Left forelimb (tissue), 1 donor: ENCODE results near the gene SLC25A18.
A peak's percentile ranks its signal among the peaks of the same experiment; 100 is the strongest.
"Not testable (repeated sequence)": the region's sequence is repeated elsewhere in the genome, so short reads cannot be mapped to it uniquely, and the experiment has no call there.

Source experiments
- DNase-seq: peaks from one replicate; pipeline ENCODE4 v3.0.0-alpha.2; 2018; ENCODE audit warnings: low spot score

The SLC25A18 gene

DNA sequence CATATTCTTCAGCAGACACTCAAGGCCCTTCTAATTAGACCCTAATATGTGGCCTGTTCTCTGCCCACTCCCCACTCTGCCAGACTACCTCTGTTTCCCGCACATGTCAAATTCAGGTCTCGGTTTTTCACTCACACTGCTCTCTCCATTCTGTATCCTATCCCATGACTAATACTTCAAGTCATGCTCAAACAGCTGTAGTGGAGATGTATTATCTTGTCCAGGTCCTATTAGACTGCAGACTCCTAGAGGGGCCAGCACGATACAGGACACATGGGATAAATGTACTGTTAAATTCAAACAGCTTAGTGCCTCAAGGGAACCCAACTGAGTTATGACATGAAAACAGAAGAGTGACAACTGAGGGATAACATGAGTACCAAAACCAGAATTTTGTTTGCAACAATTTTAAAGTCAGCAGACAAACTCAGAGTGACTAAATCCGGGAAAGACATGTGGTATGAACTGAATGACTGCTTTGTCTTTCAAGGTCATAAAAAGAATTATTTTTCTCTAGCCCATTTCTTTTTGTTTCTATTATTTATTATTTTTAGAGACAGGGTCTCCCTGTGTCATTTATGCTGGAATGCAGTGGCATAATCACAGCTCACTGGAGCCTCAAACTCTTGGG, 44.7 kb downstream of the SLC25A18 start:
- DNase-seq: no peak

DNA sequence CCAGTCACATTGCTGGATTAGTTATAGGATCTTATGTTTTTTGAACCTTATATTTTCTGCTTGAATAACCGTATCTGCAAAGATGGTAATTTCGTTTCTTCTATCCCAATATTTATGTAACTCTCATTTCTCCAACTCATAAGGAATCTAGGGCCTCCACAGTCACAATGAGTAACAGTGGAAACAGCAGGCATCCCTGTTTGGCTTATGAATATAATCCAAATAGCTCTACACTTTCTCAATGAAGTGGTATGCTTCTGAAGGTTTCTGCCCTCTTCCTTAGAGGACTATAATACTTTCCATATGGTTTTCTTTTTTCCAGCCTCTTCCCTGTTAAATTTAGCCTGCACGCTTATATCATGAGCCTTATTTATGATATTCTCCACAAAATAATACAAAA, 48.8 kb downstream of the SLC25A18 start:
- DNase-seq: no peak

DNA sequence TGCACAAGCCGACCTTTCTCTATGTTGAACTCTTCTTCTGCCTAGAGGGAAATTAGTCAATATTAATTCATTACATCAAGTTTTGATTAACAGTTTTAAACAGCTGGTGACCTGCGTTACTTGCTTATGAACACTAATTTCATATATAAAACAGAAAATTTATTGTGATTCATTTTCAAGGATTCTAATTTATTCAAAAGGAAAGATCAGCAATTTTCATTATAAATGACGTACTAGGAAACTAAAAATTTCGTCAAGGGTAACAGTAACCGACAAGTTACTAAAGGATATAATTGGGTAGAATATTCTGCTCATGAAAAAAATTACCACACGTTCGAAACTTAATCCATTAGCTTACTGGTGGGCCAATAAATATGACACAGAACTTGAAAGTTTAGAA, 50.0 kb downstream of the SLC25A18 start:
- DNase-seq: no peak

DNA sequence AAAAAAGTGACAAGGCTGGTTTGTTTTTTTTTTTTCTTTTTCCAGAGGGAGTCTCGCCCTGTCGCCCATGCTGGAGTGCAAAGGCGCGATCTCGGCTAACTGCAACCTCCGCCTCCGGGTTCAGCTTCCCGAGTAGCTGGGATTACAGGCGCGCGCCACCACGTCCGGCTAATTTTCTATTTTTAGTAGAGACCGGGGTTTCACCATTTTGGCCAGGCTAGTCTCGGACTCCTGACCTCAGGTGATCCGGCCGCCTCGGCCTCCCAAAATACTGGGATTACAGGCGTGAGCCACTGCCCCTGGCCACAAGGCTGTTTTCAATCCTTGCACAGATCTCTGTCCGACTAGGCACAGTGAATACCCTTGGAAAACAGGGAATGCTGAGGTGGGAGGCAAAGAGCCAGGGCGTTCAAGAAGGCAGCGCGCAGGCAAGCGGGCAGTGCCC, 64.7 kb downstream of the SLC25A18 start:
- DNase-seq: no peak

DNA sequence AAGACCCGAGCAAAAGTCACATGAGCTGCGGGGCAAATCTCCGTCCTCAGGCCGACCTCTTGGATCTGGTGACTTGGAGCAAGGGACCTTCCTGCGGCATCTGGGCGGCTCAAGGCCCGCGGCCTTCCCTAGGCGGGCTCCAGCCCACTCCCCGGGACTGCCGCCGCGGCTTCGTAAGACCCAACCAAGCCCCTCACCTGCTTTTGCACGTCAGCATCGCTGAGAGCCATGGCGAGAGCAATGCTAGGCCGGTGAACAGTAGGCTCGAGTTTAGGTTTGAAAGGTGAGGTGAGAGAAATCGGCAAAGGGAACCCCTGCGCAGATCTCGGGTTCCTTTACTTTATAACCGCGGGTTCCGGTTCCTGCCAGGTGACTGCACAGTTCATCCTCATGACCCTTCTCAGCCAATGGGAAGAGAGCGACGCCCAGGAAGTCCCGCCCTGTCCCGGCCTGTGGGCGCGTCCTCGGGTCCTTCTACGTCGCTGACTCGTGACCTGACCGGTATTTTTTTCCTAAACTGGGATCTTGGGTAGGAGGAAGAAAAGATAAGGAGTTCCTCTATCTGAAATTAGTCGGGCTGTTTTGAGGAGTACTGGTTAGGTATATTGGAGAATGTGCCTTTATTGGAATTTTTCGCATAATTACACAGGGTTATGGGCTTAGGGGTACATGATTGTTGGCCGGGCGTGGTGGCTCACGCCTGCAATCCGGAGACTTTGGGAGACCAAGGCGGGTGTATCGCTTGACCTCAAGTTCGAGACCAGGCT, 65.3 kb downstream of the SLC25A18 start, which contains the start of gene ATP6V1E1:
Gene ATP6V1E1 (minus strand): TSS at position 344 of the 767 bp plus-strand sequence. CDS start 114 bp downstream, at position 230.
- peak; percentile 98 for DNase-seq

DNA sequence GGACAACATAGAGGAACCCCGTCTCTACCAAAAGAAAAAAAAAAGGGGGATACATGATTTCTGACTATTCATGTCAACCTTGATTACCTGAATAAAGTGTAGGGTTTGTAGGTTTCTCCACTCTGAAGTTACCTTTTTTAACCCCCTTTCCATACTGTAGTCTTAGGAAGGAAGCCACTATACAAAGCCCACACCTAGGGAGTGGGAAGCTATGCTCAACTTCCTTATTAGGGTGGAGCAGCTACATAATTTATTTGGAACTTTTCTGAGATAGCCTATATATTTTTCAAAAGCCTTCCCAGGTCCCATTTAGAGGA, 65.8 kb downstream of the SLC25A18 start:
- no peak for DNase-seq

DNA sequence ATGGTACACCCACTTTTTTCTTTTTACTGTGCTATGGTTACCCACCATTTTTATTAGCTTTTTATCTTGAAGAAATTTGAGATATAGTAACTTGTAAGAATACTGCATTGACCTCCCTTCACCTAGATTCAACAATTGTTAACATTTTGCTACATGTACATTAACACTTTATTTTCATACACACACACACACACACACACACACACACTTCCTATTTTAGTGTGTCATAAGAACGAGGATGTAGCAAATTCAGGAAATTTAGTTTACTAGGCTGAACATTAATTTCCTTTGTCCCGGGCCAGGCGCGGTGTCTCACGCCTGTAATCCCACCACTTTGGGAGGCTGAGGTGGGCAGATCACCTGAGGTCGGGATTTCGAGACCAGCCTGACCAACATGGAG, 66.3 kb downstream of the SLC25A18 start:
- no peak for DNase-seq

DNA sequence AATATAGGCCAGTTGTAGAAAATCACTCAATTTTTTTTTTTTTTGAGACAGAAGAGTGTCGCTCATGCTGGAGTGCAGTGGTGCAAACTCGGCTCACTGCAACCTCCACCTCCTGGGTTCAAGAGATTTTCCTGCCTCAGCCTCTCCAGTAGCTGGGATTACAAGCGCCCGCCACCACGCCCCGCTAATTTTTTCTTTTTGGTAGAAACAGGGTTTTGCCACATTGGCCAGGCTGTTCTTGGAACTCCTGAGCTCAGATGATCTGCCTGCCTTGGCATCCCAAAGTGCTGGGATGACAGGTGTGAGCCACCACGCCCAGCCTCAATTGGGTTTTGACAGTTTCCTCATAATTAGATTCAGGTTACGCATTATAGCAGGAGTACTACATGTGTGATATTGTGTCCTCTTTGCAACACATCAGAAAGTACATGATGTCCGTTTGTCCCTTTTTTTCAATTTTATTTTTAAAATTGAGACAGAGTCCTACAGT, 67.8 kb downstream of the SLC25A18 start:
- no peak for DNase-seq

DNA sequence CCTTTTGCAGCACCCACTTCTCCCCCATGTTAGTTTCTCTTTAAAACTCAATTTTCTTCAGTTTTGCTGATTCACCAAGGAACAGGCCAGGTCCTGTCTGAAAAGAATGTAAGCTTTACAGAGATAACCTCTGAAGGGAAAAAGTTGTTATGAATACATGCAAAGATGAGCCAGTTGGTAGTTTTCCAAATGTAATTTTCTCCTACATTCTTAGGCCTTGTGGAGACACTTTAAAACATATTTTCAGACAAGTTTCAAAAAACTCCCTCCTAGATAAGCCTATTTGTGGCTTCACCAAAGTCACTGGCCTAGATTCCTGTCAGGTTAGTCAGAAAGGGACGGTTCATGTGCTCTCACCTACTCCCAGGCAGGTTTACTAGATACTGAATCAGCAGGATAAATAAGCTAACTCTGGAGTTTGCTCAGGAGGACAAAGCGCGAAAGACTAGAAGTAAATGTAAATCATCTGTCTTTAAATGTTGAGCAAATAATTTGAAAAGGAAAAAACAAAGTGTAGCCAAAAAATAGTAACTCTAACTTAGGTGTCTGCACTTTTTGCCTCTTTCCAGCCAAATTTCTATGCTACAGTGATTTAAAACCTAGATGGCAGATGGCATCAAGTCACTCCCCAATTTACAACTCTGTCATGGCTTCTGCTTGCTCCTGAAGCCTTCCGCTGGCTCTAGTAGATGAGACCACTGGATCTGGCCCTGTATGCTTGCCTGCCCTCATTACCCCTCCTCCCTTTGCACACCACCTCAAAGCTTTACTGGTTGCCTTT, 70.1 kb downstream of the SLC25A18 start:
- no peak for DNase-seq

DNA sequence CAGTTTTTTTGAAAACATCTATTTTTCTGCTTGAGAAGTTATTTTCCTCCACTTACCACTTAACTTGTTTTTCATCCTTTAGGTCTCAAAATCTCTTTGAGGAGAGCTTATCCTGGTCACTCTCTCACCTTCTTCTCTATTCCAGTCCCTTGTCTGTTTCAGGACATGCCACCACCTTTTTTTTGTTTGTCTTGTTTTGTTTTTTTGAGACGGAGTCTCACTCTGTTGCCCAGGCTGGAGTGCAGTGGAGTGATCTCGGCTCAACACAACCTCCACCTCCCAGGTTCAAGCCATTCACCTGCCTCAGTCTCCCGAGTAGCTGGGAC, 70.7 kb downstream of the SLC25A18 start:
- DNase-seq: no peak

DNA sequence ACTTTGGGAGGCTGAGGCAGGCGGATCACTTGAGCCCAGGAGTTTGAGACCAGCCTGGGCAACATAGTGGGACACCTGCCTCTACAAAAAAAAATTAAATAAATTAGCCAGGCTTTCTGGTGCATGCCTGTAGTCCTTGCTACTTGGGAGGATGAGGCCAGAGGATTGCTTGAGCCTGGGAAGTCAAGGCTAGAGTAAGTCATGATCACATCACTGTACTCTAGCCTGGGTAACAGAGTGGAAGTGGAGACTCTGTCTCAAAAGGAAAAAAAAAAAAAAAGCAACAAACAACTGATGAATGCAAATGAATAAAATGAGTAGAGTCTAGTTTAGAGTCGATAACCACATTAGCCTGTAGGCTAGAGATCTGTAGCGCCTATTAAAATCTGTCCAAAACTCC, 71.4 kb downstream of the SLC25A18 start:
- DNase-seq: no peak

DNA sequence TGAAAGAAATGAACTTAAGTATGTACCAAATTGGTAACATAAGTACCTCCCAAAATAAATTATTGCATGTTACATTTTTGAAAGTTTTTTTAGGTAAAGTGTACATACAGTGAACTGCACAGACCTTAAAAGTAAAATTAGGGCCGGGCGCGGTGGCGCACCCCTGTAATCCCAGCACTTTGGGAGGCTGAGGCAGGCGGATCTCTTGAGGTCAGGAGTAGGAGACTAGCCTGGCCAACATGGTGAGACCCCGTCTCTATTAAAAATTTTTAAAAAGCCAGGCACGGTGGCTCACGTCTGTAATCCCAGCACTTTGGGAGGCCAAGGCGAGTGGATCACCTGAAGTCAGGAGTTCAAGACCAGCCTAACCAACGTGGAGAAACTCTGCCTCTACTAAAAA, 73.6 kb downstream of the SLC25A18 start:
- DNase-seq: not testable (repeated sequence)

DNA sequence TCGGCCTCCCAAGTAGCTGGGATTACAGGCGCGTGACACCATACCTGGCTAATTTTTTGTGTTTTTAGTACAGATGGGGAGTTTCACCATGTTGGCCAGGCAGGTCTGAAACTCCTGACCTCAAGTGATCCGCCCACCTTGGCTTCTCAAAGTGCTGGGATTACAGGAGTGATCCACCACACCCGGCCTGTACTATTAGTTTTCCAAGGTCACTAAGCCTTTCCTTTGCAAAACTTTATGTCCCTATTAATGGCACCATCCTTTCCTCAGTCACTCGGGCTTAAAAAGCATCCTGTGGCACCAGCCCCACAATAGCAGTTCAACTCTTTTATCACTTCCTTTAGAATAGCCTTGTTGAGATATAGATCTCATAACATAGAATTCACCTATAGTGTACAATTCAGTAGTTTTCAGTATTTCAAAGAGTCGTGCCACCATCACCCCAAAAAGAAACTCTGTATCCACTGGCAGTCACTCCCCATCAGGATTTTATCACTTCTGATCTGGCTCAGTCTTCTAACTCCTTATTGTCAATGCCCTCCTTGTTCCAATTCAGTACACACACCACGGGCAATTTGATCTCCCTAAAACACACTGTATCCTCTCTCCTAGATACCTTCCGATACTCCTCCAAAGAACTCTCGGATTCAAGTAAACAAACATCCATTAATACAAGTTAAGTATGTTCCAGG, 74.3 kb downstream of the SLC25A18 start:
- DNase-seq: no peak

DNA sequence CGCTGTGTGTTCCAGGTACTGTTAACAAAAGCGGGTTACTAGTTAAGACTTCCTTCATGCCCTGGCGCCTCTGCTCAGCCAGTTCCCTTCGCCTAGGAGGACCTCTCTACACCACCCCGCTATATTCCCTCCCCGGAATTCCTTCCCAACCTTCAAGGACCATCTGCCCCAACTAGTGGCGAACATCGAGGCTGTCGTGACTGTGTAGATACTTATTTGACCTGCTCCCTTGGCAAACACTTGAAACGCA, 74.8 kb downstream of the SLC25A18 start:
- DNase-seq: no peak

DNA sequence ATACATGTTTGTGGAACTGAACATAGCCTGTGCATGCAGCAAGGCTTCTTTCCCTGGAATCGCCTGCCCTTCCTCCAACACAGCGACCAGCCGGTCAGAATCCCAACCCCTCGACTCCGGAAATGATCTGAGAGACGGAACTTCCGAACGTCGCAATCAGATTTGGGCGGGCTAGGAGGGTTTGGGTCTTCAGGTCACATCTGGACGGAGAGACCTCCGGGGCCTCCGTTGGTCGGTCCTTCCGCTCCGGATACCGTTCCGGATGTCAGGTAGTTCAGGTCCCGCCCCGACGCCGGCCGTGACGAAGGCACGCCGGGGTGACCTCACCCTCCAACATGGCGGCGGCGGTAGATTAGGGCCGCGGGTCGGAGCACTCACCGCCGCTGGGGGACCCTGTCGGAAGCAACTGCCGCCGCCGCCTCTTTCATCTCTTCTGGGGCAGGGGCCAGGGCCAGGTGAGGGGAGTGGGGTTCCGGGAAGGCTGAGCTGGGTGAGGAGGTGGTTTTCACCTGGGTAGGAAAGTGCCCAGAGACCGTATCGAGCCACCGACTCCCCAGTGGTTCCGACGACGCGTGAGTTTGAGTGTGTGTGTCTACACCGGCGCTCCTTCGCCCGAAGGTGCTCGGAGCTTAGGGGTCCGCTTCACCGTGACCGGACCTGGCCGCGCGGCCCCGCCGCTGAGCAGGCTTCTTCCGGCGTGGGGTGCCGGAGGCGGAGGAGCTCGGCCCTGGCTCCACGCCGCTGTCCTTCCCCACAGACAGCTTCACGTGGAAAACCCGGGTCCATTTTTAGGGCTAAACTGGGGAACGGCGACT, 75.3 kb downstream of the SLC25A18 start, which contains the start of gene BCL2L13:
Gene BCL2L13 (plus strand): TSS at position 326 of the 815 bp plus-strand sequence. CDS start 16,955 bp downstream, outside the sequence.
- DNase-seq: peak; percentile 94

DNA sequence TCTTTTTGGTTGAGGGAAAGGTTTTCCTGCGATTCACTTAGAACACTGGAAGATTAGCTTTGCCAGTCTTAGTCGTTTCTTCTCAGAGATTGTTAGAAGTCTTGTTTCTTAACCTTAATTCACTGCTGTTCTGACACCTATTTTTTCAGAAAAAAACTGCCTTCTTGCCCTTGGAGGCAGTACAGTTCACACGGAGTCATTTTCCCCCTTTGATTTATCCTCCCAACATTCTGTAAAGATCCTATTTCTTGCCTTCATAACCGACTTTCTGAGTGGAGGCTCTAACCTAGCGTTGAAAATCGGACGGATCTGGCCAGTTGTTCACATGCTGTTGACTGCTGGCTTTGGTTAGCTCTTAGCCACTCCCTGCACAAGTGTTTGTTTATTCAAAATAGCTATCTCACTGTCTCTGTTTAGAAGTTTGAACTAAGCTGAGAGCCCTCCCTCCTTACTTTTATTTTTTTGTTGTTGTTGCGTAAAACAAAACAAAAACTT, 76.0 kb downstream of the SLC25A18 start:
- no peak for DNase-seq
